Putamen (tissue), 1 donor: ENCODE measurements around the gene ZNF287.
"Not testable (repeated sequence)": the region's sequence is repeated elsewhere in the genome, so short reads cannot be mapped to it uniquely, and the experiment has no call there.

Source experiments
- DNase-seq: peaks from one replicate; pipeline ENCODE4 v3.0.0-alpha.2; 2016; ENCODE audit warnings: low spot score

ZNF287 gene

GRCh38 chr17:16568541-16569357 lies at the start of gene ZNF287:
TSS of gene ZNF287 (minus strand) at chr17:16569204. CDS start at chr17:16567731, 1,473 bp downstream.
- DNase-seq: peak; percentile 95

GRCh38 chr17:16617481-16618060 lies 48.6 kb upstream of the ZNF287 start:
- DNase-seq: no peak

- no peak for DNase-seq
These were observed 30.5 kb upstream of the ZNF287 start for GRCh38 chr17:16599537-16599936.

- no peak for DNase-seq
These were observed 24.5 kb upstream of the ZNF287 start for GRCh38 chr17:16593356-16594102.

GRCh38 chr17:16589097-16589969 lies 20.3 kb upstream of the ZNF287 start:
- DNase-seq: peak; percentile 90

- no peak for DNase-seq
These were observed 16.8 kb upstream of the ZNF287 start for GRCh38 chr17:16585796-16586195.

- peak; percentile 91 for DNase-seq
These were observed 15.4 kb upstream of the ZNF287 start for GRCh38 chr17:16584273-16584995.

- no peak for DNase-seq
These were observed 14.8 kb upstream of the ZNF287 start for GRCh38 chr17:16583781-16584180.

GRCh38 chr17:16573466-16573865 lies 4.5 kb upstream of the ZNF287 start:
- no peak for DNase-seq

- DNase-seq: no peak
These were observed 331 bp upstream of the ZNF287 start for GRCh38 chr17:16569358-16569712.

- DNase-seq: no peak
These were observed 16.4 kb downstream of the ZNF287 start for GRCh38 chr17:16552637-16553045.

- no peak for DNase-seq
These were observed 16.9 kb downstream of the ZNF287 start for GRCh38 chr17:16551878-16552636.

GRCh38 chr17:16537130-16537458 lies 31.9 kb downstream of the ZNF287 start:
- no peak for DNase-seq

GRCh38 chr17:16534236-16534635 lies 34.8 kb downstream of the ZNF287 start:
- no peak for DNase-seq

GRCh38 chr17:16529906-16530305 lies 39.1 kb downstream of the ZNF287 start:
- no peak for DNase-seq

- DNase-seq: no peak
These were observed 41.7 kb downstream of the ZNF287 start for GRCh38 chr17:16527298-16527697.

- not testable (repeated sequence) for DNase-seq
These were observed 43.4 kb downstream of the ZNF287 start for GRCh38 chr17:16525556-16525955.

GRCh38 chr17:16521070-16521727 lies 47.8 kb downstream of the ZNF287 start:
- peak; percentile 77 for DNase-seq

GRCh38 chr17:16519021-16519420 lies 50.0 kb downstream of the ZNF287 start:
- no peak for DNase-seq

- no peak for DNase-seq
These were observed 51.5 kb downstream of the ZNF287 start for GRCh38 chr17:16517477-16517876.
